ENCODE data around the gene XXYLT1.
"Not testable (repeated sequence)": the region's sequence is repeated elsewhere in the genome, so short reads cannot be mapped to it uniquely, and the experiment has no call there.

The XXYLT1 gene

DNA sequence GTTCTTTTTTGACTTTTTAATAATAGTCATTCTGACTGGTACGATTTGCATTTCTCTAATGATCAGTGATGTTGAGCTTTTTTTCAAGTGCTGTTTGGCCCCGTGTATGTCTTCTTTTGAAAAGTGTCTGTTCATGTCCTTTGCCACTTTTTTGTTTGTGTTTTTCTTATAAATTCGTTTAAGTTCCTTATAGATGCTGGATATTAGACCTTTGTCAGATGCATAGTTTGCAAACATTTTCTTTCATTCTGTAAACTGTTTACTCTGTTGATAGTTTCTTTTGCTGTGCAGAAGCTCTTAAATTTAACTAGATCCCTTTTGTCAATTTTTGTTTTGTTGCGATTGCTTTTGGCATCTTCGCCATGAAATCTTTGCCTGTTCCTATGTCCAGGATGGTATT is 220.7 kb downstream of the XXYLT1 start:
- not testable (repeated sequence) for H3K4me1 Mint-ChIP-seq (ENCODE audit: low read depth); H3K9me3 Mint-ChIP-seq; H3K4me3 Mint-ChIP-seq; H3K27ac Mint-ChIP-seq; H3K36me3 Mint-ChIP-seq (ENCODE audit: low read depth)
- peaks cover 32% of the 10 kb centered on the region for H3K27me3 Mint-ChIP-seq (ENCODE audit: low read depth)

DNA sequence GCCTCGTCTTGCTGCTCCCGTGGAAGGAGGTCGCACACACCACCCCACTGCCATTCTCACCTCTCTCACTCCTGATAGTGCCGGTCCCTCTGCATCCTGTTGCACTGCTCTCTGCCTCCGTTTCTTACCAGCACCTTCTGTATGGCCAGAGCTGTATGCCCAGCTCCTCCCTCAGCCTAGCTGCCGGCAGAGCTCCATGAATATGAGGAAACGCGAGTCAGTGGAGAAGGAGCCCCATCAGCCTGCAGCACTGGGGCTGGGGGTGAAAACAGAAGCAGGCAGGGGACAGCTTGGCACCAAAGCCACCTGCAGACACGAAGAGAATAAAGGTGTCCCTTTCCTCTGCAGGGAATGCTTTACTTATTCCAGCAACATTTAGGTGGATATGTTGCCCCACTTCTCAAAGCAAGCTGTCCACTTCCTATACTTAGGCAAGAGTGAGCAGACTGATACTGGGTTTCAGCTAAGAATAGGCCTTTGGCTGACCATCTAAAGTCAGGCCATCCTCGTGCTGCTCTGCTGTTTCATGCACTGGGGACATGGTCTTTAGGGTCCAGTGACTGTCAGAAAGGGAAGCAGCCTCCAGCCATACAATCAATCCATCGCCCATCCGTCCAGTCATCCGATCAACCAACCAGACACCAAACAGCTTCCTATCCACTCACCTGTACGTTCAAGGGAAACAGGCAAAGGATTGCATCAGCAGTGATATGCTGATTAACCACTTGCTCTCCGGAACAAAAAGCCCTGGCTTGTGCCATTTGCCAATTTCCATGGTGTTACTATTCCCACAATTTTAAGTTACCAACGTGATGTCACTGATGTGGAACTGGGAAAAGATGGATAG is 222.7 kb downstream of the XXYLT1 start:
- no peaks in the 10 kb centered on the region for H3K9me3 Mint-ChIP-seq
- no peak overlapping the region for H3K27ac Mint-ChIP-seq
- H3K27me3 Mint-ChIP-seq (ENCODE audit: low read depth) = peaks cover 26% of the 10 kb centered on the region
- H3K36me3 Mint-ChIP-seq (ENCODE audit: low read depth) = no peaks in the 10 kb centered on the region
- no peak overlapping the region for H3K4me3 Mint-ChIP-seq
- no peaks in the 10 kb centered on the region for H3K4me1 Mint-ChIP-seq (ENCODE audit: low read depth)

DNA sequence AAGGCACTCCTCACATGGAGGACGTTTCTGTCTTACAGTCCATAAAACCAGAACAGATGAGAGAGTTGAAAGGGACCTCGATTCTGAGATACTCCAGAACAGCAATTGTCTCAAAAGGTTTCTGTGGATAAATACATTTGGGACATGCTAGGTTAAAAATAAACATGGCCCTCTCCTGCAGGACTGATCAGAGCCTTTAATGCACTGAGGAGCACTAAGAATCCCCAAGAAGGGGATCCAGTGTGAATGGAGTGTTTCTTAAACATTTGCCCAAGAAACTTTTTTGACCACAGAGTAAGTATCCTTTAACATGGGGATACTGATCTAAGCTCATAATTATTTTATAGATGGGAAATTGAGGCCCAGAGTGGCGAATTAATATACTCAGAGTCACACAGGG is 223.4 kb downstream of the XXYLT1 start:
- no peaks in the 10 kb centered on the region for H3K9me3 Mint-ChIP-seq
- H3K27ac Mint-ChIP-seq = no peak overlapping the region

DNA sequence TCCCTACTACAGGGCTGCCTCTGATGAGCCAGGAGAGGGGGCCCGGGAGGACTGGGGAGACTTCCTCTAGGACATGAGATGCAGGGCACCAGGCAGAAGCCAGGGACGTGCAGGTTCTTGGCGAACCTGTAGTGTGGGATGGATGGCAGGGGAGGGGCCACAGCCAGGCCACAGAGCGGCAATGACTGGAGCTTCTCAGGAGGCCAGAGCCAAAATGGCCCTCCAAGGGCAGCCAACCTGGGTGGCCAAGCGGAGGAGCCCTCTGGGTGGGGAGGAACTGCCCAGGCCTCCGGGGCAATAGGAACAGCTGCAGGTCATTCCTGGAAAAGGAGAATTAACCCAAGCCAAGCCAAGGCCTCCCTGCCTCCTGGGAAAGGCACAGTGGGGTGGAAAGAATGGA is 224.5 kb downstream of the XXYLT1 start:
- H3K27ac Mint-ChIP-seq = no peak overlapping the region
- peaks cover 16% of the 10 kb centered on the region for H3K27me3 Mint-ChIP-seq (ENCODE audit: low read depth)
- H3K9me3 Mint-ChIP-seq = no peaks in the 10 kb centered on the region
- H3K36me3 Mint-ChIP-seq (ENCODE audit: low read depth) = no peaks in the 10 kb centered on the region
- no peak overlapping the region for H3K4me3 Mint-ChIP-seq
- no peaks in the 10 kb centered on the region for H3K4me1 Mint-ChIP-seq (ENCODE audit: low read depth)

More for the DNA sequence above, 223.4 kb downstream of the XXYLT1 start:
- H3K4me3 Mint-ChIP-seq = no peak overlapping the region
- no peaks in the 10 kb centered on the region for H3K4me1 Mint-ChIP-seq (ENCODE audit: low read depth)
- peaks cover 22% of the 10 kb centered on the region for H3K27me3 Mint-ChIP-seq (ENCODE audit: low read depth)
- no peaks in the 10 kb centered on the region for H3K36me3 Mint-ChIP-seq (ENCODE audit: low read depth)

DNA sequence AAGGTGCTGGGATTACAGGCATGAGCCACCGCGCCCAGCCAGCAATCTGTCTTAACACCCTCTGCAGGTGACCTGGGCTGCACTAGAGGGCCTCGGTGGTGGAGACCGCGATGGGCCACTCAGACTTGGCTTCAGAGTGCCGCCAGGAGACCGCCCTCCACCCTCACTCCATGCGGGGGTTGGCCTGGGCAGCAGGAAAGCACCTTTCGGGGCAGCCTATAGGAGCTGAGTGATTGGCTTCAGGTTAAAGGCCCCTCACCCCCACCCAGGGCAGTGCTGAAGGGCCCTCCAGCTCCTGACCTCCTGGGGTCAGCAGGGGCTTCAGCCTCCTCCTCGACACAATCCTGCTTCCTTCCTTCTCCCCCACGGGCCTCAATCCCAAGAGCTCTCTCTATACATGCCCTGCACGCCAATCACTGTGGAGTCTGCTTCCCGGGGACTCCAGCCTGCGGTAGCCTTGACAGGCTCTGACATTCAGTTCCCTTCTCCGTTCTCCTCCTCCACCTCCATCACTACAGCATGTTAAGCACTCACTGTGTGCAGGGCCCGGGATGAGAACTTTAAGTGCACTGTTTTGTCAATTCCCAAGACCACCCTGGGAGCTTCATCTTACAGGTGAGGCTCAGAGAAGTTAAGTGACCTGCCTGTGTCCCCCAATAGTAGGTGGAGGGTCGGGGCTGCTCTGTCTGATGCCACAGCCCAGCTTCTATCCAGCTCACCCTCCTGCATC is 225.3 kb downstream of the XXYLT1 start:
- H3K36me3 Mint-ChIP-seq (ENCODE audit: low read depth) = no peaks in the 10 kb centered on the region
- H3K4me3 Mint-ChIP-seq = no peak overlapping the region
- peaks cover 10% of the 10 kb centered on the region for H3K27me3 Mint-ChIP-seq (ENCODE audit: low read depth)
- H3K27ac Mint-ChIP-seq = no peak overlapping the region
- no peaks in the 10 kb centered on the region for H3K4me1 Mint-ChIP-seq (ENCODE audit: low read depth)
- no peaks in the 10 kb centered on the region for H3K9me3 Mint-ChIP-seq

DNA sequence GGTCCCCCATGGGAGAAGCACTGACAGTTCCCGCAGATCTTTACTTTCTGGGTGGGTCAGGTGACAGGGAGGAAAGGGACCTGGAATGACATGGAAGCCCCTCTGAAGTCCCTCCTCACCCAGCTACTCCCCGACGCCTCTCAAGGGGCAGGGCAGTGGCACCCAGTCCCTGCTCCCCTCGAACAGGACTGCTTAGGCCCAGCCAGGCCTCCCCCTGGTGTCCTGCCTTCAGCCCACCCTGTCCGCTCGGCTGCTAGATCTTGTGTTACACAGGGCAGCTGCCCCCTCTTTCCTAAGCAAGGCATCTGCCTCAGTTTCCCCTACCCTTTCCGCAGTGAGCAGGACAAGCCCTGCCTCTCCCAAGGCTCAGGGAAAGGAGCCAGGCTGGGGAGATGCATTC is 226.5 kb downstream of the XXYLT1 start:
- Mint-ChIP-seq H3K27me3 (ENCODE audit: low read depth) (peaks cover under 1% of the 10 kb centered on the region), H3K36me3 (ENCODE audit: low read depth) (no peaks in the 10 kb centered on the region), H3K27ac (no peak overlapping the region), H3K9me3 (no peaks in the 10 kb centered on the region), H3K4me3 (no peak overlapping the region), H3K4me1 (ENCODE audit: low read depth) (no peaks in the 10 kb centered on the region)

DNA sequence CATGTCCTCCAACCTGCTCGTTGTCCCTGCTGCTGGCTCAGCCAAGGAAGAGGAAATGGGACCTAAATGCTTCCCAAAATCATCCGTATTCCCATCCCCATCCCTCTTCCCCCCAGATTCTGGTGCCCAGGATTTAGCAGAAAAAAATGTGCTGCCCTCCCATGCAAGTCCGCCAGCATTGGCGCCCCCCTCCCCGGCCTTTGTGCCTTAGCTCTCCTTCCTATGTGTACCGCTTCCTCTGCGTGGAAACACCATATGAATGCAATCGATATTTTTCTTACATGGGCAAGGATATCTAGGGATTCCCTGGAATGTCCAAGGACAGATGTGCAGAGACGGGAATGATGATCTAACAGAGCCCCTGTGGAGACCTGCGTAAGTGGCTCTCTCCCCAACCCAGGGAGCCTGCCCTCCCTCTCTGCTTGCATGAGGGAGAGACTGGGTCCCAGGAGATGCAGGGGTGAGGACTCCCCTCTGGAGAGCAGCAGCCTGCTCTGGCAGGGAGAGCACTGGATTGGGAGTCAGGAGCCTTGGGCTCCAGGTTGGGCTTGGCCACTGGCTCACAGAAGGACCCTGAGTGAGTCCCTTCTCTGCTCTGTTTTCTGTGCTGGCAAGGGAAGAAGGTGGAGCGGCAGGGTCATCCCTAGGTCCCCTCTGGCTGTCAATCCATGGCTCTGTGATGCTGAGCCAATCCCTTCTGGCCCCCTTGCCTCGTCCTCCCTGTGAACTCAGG is 227.2 kb downstream of the XXYLT1 start:
- Mint-ChIP-seq H3K9me3 (no peaks in the 10 kb centered on the region), H3K27me3 (ENCODE audit: low read depth) (peaks cover 4% of the 10 kb centered on the region), H3K36me3 (ENCODE audit: low read depth) (no peaks in the 10 kb centered on the region), H3K4me1 (ENCODE audit: low read depth) (no peaks in the 10 kb centered on the region), H3K27ac (no peak overlapping the region), H3K4me3 (no peak overlapping the region)

DNA sequence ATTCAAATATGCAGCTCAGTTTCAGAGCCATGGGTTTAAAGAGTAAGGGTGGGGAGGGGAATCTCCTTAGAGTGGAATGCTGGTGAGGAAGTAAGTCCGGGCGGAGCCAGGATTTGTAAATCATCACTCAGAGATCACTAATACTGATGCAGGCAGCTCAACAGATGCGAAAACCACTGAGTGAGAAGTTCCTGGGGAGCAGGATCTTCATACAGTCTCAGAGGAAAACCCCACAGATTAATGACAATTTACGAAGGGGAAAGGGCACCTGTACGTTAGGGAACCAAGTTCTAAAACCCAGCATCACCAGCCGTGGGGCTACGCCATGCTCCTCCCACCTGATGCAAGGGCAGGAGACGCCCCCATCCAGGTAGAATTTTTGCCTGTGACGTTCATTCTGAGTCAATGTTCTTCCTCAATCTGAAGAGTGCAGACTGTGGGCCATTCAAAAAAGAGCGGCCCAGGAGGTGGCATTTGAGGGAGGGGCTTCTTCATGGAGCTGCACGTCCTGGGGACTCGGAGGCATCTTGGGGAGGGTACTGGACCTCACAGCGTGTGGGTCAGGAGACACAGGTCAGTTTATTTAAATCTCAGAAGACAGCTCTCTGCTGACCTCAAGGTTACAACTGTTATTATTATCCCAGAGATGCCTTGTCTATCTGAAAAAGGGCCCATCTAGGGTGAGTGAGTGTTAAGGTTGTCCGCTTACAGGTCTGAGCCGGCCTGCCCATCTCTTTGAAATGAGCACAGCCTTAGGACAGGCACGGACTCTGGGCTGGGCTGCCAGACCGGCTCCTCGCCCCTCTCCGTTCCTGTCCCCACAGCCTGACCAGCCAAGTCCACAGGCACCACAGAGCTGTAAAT is 228.0 kb downstream of the XXYLT1 start:
- no peaks in the 10 kb centered on the region for H3K36me3 Mint-ChIP-seq (ENCODE audit: low read depth)
- H3K27ac Mint-ChIP-seq = no peak overlapping the region
- H3K4me3 Mint-ChIP-seq = no peak overlapping the region
- H3K4me1 Mint-ChIP-seq (ENCODE audit: low read depth) = no peaks in the 10 kb centered on the region
- H3K9me3 Mint-ChIP-seq = no peaks in the 10 kb centered on the region
- peaks cover 7% of the 10 kb centered on the region for H3K27me3 Mint-ChIP-seq (ENCODE audit: low read depth)

DNA sequence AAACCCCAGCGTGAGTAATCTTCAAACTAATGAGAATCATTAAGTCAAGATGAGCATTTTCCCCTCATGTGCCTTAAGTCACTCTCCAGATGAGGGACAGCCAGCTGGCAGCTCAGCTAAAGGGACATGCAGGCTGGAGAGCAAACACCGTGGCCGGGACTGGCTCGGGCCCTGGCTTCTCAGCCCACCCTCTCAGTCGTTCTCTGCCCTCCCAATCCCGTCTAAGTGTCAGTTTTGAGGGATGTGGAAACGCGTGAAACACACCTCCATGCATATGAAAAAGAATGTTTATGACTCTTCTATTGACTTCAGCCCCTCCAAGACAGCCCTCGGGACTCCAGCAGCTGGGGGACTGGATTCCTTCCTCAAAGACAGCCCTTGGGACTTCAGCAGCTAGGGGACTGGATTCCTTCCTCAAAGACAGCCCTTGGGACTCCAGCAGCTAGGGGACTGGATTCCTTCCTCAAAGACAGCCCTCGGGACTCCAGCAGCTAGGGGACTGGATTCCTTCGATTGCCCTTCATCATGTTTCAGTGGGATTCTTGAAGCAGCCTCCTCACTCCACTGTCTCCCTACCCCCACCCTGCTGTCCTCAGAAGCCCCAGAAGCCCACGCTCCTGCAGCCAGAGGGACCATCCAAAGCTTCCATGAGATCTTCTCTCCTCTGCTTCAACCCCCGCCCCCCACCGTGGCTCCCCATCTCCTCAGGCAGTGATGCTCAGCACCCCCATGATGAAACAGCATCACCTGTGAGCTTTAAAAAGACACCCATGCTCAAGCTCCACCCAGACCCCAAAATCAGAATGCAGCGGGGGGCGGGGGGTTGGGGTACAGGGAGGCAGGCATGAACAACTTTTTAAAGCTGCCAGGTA is 228.9 kb downstream of the XXYLT1 start:
- Mint-ChIP-seq H3K4me3 (no peak overlapping the region), H3K4me1 (ENCODE audit: low read depth) (no peaks in the 10 kb centered on the region), H3K36me3 (ENCODE audit: low read depth) (no peaks in the 10 kb centered on the region), H3K27me3 (ENCODE audit: low read depth) (peaks cover 9% of the 10 kb centered on the region), H3K27ac (no peak overlapping the region), H3K9me3 (no peaks in the 10 kb centered on the region)

DNA sequence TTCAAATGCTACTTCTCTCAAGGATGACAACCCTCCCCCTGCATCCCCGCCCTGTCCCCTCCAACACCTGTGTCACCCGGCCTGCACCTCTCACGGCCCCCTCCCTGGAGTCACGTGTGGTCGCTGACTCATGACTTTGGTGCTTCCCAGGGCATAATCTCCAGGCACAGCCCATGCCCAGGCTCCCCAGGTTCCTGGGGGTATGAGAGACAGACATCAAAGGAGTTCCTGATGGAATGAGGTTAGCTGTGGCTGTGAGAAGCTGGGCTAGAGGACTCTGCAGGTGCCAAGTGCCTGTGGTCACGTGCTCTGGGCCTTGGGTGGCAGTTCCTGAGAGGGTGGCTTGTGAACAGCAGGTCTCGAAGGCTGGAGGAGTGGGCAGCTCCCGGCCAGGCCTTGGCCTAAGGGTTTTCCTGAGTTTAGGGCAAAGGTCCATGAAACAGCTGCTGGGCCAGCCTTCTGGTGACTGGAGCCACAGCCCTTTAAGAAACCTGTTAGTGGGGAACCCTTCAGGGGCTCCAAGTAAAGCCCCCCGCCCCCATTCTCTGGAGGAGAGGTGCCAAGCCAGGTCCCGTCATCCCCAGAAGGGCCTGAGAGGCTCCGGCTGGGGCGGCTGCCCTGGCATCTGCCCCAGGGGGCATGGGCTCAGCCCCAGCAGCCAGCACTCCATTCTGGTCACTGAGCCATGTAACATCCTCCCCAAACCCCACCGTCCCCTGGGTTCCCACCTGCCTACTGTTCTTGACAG is 230.0 kb downstream of the XXYLT1 start:
- H3K4me1 Mint-ChIP-seq (ENCODE audit: low read depth) = no peaks in the 10 kb centered on the region
- no peak overlapping the region for H3K4me3 Mint-ChIP-seq
- no peak overlapping the region for H3K27ac Mint-ChIP-seq
- no peaks in the 10 kb centered on the region for H3K9me3 Mint-ChIP-seq
- no peaks in the 10 kb centered on the region for H3K36me3 Mint-ChIP-seq (ENCODE audit: low read depth)
- peaks cover 9% of the 10 kb centered on the region for H3K27me3 Mint-ChIP-seq (ENCODE audit: low read depth)

DNA sequence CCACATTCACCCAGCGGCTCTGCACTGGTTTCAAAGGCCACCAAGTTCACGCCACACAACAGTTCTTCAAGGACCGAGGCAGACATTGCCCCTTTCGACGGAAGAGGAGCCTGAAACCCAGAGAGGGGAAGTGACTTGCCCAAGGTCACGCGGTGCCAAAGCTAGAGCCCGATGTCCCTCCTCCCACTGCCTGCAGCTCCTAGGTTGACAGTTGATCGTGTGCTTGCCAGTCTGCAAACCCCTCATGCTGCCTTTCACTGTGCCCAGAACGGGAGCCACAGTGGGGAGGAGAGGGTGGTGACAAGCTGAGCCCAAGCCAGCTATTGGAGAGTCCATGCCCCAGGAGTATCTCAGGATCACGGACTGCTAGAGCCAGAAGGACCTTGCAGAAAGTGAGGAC is 230.9 kb downstream of the XXYLT1 start:
- no peak overlapping the region for H3K4me3 Mint-ChIP-seq
- H3K4me1 Mint-ChIP-seq (ENCODE audit: low read depth) = no peaks in the 10 kb centered on the region
- no peaks in the 10 kb centered on the region for H3K36me3 Mint-ChIP-seq (ENCODE audit: low read depth)
- H3K9me3 Mint-ChIP-seq = no peaks in the 10 kb centered on the region
- H3K27ac Mint-ChIP-seq = no peak overlapping the region
- H3K27me3 Mint-ChIP-seq (ENCODE audit: low read depth) = peaks cover 9% of the 10 kb centered on the region

DNA sequence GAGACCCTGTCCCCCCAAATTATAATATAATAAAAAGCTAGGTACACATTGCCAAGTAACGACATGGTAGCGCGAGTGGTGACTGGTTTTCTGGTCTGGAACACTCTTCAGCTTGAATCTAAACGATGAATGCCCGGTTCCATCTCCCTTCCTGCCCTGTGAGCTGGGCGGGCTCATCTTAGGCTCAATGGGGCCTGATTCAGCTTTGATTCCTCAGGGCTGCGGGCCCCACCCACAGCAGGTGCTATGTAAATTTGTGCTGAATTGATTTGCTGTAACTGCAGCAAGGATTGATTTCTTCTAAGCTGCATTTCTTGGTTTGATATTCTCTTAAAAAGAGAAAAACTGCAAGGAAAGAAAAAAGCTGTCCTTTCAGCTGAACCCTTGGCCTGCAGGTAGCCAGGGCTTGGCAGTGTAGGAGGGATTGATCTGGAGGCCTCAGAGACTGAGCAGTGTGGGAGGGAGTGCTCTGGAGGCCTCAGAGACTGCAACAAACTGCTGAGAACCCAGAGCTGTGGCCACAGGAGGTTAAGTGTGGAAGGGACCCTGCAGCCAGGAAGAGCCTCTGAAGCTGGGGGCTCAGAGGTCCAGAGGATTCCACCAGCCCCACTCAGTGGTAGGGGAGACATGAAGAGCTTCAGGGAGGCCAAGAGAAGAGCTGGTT is 231.6 kb downstream of the XXYLT1 start:
- no peak overlapping the region for H3K27ac Mint-ChIP-seq

More for the DNA sequence above, 231.6 kb downstream of the XXYLT1 start:
- Mint-ChIP-seq H3K27me3 (ENCODE audit: low read depth) (peaks cover 9% of the 10 kb centered on the region), H3K36me3 (ENCODE audit: low read depth) (no peaks in the 10 kb centered on the region), H3K9me3 (no peaks in the 10 kb centered on the region), H3K4me1 (ENCODE audit: low read depth) (no peaks in the 10 kb centered on the region), H3K4me3 (no peak overlapping the region)

All from T-helper 1 cell treated with Interleukin-12 subunit alpha and Interleukin-12 subunit beta and Interleukin-4 antibody, amounts not matched to agents 30 μg/mL and 1 μg/mL, for 36 hours (primary cell).